Spleen (tissue), 11 donors: ENCODE results near the gene NUDT14. TPM values are rescaled to one million over a fixed set of nuclear protein-coding genes. Genes with fewer than 3 reads are reported as not detected.

ENCODE experiments used
- DNase-seq: peaks from one replicate; pipeline ENCODE4 v3.0.0-alpha.2; 2020
- H3K27ac ChIP-seq, 8 donors: fragments of 200-600 bp; sonication (generic) in 7 of 8; 1 replicate in 4 of 8; 2 replicates in 4 of 8; pipeline versions ENCODE4 v1.5.0 to v1.8.0; 2016 to 2021; ENCODE audit warnings: inconsistent platforms in 4 of 8, mild to moderate bottlenecking in 4 of 8, moderate library complexity in 1 of 8
- H3K27me3 ChIP-seq, 7 donors: fragments of 200-600 bp; sonication (generic) in 6 of 7; replicated peaks in 1 of 7; 1 replicate in 4 of 7; 2 replicates in 3 of 7; pipeline versions ENCODE4 v1.5.0 to v1.8.0; 2016 to 2021; ENCODE audit warnings: inconsistent platforms in 3 of 7, mild to moderate bottlenecking in 1 of 7
- H3K36me3 ChIP-seq, 6 donors: fragments of 200-600 bp; sonication (generic) in 5 of 6; 1 replicate in 4 of 6; 2 replicates in 2 of 6; pipeline versions ENCODE4 v1.5.0 to v1.8.0; 2016 to 2021; ENCODE audit warnings: inconsistent platforms in 2 of 6
- H3K4me1 ChIP-seq, 6 donors: fragments of 200-600 bp; sonication (generic) in 5 of 6; 1 replicate in 3 of 6; 2 replicates in 3 of 6; pipeline versions ENCODE4 v1.5.0 to v1.8.0; 2016 to 2021; ENCODE audit warnings: inconsistent platforms in 3 of 6
- H3K4me3 ChIP-seq, 8 donors: fragments of 200-600 bp; sonication (generic) in 7 of 8; 1 replicate in 4 of 8; 2 replicates in 4 of 8; pipeline versions ENCODE4 v1.5.0 to v1.8.0; 2016 to 2021; ENCODE audit warnings: inconsistent platforms in 4 of 8, mild to moderate bottlenecking in 4 of 8, moderate library complexity in 2 of 8
- H3K9me3 ChIP-seq, 8 donors: fragments of 200-600 bp; sonication (generic) in 7 of 8; 1 replicate in 4 of 8; 2 replicates in 4 of 8; pipeline versions ENCODE4 v1.5.0 to v1.8.0; 2016 to 2021; ENCODE audit warnings: inconsistent platforms in 4 of 8
- POLR2A ChIP-seq, 3 donors: fragments of 450-650 bp; IDR thresholded peaks; one replicate each; pipeline ENCODE4 v1.5.1; 2017; ENCODE audit warnings: antibody characterized with exemption in 3 of 3, mild to moderate bottlenecking in 1 of 3
- POLR2AphosphoS5 ChIP-seq, 3 donors: sonication (generic); formaldehyde crosslinking; IDR thresholded peaks; one replicate each; pipeline ENCODE4 v1.5.1; 2017; ENCODE audit warnings: antibody characterized with exemption in 3 of 3
- WGBS, 5 donors: extraction: QIAGEN DNeasy Blood & Tissue Kit in 3 of 5; methylation state at CpG; one replicate each; pipeline versions ENCODE4 v1.1.5 to v1.1.7; 2013 to 2018; 5-methylcytosine and 5-hydroxymethylcytosine counted together
- intact Hi-C: fragments of 100-400 bp; cut with DNase I; formaldehyde crosslinking; loops from one replicate; pipeline ENCODE4 v1.15.0; 2023; ENCODE audit warnings: low total_unique reads
- polyA plus RNA-seq, 3 donors: library from polyadenylated mRNA; stranded (reverse); fragments of 200-250 nt; gene quantifications; one replicate each; pipeline ENCODE4 v1.2.1, GENCODE V29; 2013
- total RNA-seq, 7 donors: library from RNA; depleted of rRNA in 3 of 7; stranded (reverse); fragments of >200 nt in 3 of 7; fragmentation: NEBNext Ultra II Directional in 4 of 7; extraction: Animal tissue kit (Norgen Biotek cat#: 25700) in 4 of 7; gene quantifications; one replicate each; pipeline versions ENCODE4 v1.1.0 to v1.2.1, GENCODE V29; 2016 to 2021
- TF ChIP-seq, protein P1 (sequence below), 11 experiments: fragments of 200-600 bp in 7 of 11; fragments of 450-650 bp in 4 of 11; sonication (generic) in 4 of 11; IDR thresholded peaks in 8 of 11; conservative IDR thresholded peaks in 3 of 11; 1 replicate in 7 of 11; 2 replicates in 4 of 11; pipeline versions ENCODE4 v1.4.0 to v1.8.0; 2016 to 2021; ENCODE audit warnings: antibody characterized with exemption in 11 of 11, inconsistent platforms in 4 of 11, mild to moderate bottlenecking in 1 of 11
- donor health status: healthy with polysubstance abuse.
- donor health status: DM: no; HTN: no; CAD: no; lungs with moderate emphysema.
- donor health status: DM: no; HTN: no; CAD: no.
- donor health status: Bipolar disorder and iron deficiency.
- donor health status: healthy.
- donor health status: DM: no; HTN: no; CAD: no.
- donor health status: DM: yes; HTN: yes; CAD: no.

NUDT14 gene
- total and polyA plus RNA-seq, 10 donors: 10.1 to 31.1 (median 21.5) TPM

DNA sequence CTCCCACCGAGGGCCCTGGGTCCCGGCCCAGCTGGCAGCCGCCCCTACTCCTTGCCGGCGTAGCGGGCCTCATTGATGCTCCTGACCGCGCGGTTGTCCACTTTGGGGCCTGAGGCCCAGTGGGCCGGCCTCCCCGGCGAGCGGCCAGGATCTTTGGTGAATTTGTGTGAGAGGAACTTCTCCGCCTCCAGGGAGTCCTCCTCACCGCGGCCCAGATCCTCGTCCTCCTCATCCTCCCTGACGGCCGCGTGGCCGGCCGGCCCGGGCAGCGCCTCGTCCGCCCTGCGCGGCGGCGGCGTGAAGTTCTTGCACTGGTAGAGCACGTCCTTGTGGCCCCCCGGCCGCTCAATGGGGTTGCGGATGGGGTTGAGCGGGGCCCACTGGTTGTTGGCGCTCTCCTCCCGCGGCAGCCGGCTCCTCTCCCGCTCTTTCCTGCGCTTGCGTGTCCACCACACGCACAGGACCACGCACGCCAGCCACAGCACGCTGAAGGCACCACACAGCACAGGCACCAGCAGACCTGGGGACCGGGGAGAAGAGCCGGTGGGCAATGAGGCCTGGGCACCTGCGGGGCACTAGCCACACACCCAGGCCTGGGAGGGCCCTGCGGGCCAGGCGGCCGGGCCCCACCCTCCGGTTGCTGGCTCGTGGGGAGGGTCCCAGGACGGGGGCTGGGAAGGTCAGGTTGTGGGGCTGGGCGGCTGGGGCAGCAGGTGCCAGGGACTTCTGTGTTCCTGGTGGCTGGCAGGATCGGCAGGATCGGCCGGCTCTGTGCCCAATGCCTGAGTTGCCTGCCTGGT lies 38.3 kb downstream of the NUDT14 start:
- H3K36me3 ChIP-seq: peaks cover 0 to under 1% (median 0%) of the 10 kb centered on the region in 6 donors
- no peak overlapping the region for H3K4me3 ChIP-seq
- H3K9me3 ChIP-seq: peaks cover 0 to 31% (median 22%) of the 10 kb centered on the region in 8 donors
- peaks cover 0 to 3% (median 0%) of the 10 kb centered on the region in 7 donors for H3K27me3 ChIP-seq
- H3K27ac ChIP-seq: no peak overlapping the region
- 94 to 97% (median 96%) methylated on average over 56 to 60 of the region's 60 CpGs for WGBS, 5 donors
- TF ChIP-seq POLR2AphosphoS5 (IDR thresholded peaks at IDR 0.05): no peak
- TF ChIP-seq POLR2A (IDR thresholded peaks at IDR 0.05): no peak
- TF ChIP-seq, protein P1, sequence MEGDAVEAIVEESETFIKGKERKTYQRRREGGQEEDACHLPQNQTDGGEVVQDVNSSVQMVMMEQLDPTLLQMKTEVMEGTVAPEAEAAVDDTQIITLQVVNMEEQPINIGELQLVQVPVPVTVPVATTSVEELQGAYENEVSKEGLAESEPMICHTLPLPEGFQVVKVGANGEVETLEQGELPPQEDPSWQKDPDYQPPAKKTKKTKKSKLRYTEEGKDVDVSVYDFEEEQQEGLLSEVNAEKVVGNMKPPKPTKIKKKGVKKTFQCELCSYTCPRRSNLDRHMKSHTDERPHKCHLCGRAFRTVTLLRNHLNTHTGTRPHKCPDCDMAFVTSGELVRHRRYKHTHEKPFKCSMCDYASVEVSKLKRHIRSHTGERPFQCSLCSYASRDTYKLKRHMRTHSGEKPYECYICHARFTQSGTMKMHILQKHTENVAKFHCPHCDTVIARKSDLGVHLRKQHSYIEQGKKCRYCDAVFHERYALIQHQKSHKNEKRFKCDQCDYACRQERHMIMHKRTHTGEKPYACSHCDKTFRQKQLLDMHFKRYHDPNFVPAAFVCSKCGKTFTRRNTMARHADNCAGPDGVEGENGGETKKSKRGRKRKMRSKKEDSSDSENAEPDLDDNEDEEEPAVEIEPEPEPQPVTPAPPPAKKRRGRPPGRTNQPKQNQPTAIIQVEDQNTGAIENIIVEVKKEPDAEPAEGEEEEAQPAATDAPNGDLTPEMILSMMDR (IDR thresholded peaks at IDR 0.05 in 8 of 11, conservative IDR thresholded peaks at IDR 0.05 in 3 of 11): no peak
- intact Hi-C loops: no loop called here
- DNase-seq: peak; percentile 63
- no peaks in the 10 kb centered on the region for H3K4me1 ChIP-seq

DNA sequence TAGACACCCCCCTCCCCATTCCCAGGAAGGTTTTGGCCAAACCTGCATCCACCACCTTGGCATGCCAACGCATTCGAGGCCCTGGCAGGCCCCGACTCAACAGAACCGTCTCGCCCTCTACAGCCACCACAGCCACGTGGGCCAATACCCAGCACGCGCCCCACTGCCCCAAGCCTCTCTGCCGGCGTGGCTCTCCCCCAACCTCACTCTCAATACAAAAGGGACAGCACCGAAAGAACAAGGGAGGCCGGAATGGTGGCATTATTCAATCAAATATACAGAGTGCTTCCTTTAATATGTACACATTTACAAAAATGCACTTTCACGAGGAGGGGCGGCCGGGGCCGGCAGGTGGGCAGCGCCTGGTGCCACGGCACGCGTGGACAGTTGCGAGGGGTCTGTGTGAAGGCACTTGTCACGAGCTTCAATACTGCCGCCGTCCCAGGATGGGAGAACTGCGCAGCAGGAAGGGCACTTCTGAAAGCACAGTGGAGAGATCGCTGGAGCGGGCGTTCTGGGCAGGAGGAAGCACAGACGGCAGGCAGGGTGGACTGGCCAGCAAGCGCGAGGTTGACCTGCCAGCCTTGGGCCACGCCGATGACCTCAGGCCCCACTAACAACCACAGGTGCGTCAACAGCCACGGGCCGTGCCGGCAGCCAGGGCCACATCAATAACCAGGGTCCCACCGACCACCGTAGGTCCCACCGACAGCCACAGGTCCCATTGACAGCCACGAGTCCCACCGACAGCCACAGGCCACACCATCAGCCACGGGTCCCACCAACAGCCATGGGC lies 39.4 kb downstream of the NUDT14 start:
- Histone ChIP-seq H3K9me3 (peaks cover 0 to 31% (median 22%) of the 10 kb centered on the region in 8 donors), H3K4me1 (no peaks in the 10 kb centered on the region), H3K36me3 (no peaks in the 10 kb centered on the region), H3K27ac (no peak overlapping the region), H3K27me3 (peaks cover 0 to 11% (median 0%) of the 10 kb centered on the region in 7 donors), H3K4me3 (no peak overlapping the region)
- DNase-seq: peak; percentile 68
- intact Hi-C loops: no loop called here
- no peak for TF ChIP-seq POLR2AphosphoS5 (IDR thresholded peaks at IDR 0.05)
- TF ChIP-seq, protein P1 (IDR thresholded peaks at IDR 0.05 in 8 of 11, conservative IDR thresholded peaks at IDR 0.05 in 3 of 11): no peak
- TF ChIP-seq POLR2A (IDR thresholded peaks at IDR 0.05): no peak
- WGBS, 5 donors: 87 to 94% (median 92%) methylated on average over 34 to 43 of the region's 43 CpGs

DNA sequence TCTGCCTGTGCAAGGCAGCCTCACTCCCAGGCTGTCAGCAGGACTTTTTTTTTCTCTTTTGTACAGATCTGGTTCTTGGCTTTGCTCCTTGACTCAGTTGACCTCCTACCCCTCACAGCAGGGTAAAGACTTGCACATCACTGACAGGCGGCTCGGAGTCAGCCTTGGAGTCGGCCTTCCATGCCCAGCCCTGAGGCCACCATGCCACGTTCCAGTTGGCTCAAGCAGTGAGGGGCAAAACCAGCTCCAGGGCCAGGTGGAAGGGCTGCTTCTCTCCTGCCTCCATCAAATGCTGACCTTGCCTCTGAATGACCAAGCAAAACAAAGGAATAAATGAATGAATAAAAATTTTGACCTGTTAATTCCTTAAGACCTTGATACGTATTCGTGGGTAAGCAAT lies 40.1 kb downstream of the NUDT14 start:
- Histone ChIP-seq H3K9me3 (peaks cover 0 to 31% (median 22%) of the 10 kb centered on the region in 8 donors), H3K36me3 (no peaks in the 10 kb centered on the region), H3K27me3 (peaks cover 0 to 11% (median 0%) of the 10 kb centered on the region in 7 donors), H3K4me3 (no peak overlapping the region), H3K4me1 (no peaks in the 10 kb centered on the region), H3K27ac (no peak overlapping the region)
- intact Hi-C loops: no loop called here
- 88 to 94% (median 92%) methylated on average over 6 of the region's 6 CpGs for WGBS, 5 donors
- peak; percentile 41 for DNase-seq
- TF ChIP-seq, protein P1 (IDR thresholded peaks at IDR 0.05 in 8 of 11, conservative IDR thresholded peaks at IDR 0.05 in 3 of 11): no peak
- no peak for TF ChIP-seq POLR2A (IDR thresholded peaks at IDR 0.05)
- TF ChIP-seq POLR2AphosphoS5 (IDR thresholded peaks at IDR 0.05): no peak

DNA sequence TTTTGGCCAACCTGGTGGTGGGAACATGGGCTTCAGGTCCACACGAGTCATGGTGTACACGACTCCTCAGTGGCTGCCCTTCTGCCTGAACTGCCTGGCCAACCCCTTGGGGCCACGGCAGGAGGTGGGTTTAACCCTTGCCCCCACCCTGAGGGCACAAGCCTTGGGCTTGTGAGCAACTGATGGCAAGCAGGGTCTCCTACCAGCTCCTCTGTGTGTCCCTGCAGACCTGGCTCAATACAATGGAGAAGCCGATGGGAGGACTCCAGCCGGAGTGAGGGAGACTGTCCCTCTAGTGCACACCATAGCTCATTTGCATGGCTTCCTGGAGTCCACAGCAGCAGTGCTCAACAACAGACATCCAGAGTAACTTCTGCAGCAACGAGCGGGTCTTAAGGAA lies 40.5 kb downstream of the NUDT14 start:
- H3K4me3 ChIP-seq: no peak overlapping the region
- peaks cover 0 to 31% (median 22%) of the 10 kb centered on the region in 8 donors for H3K9me3 ChIP-seq
- peak; percentile 42 for DNase-seq
- 85 to 96% (median 92%) methylated on average over 7 of the region's 7 CpGs for WGBS, 5 donors
- no peak overlapping the region for H3K27ac ChIP-seq
- intact Hi-C loops: no loop called here
- peaks cover 0 to 11% (median 0%) of the 10 kb centered on the region in 7 donors for H3K27me3 ChIP-seq
- no peaks in the 10 kb centered on the region for H3K4me1 ChIP-seq
- H3K36me3 ChIP-seq: no peaks in the 10 kb centered on the region
- no peak for TF ChIP-seq POLR2A (IDR thresholded peaks at IDR 0.05)
- TF ChIP-seq POLR2AphosphoS5 (IDR thresholded peaks at IDR 0.05): no peak
- TF ChIP-seq, protein P1 (IDR thresholded peaks at IDR 0.05 in 8 of 11, conservative IDR thresholded peaks at IDR 0.05 in 3 of 11): no peak
